K562 (cell line): Measurements from ENCODE around the gene ARHGAP42. TPM values are rescaled to one million over a fixed set of nuclear protein-coding genes. Genes with fewer than 3 reads are reported as not detected.
A peak's percentile ranks its signal among the peaks of the same experiment; 100 is the strongest.

Experiments used
- ATAC-seq: fragments of 200-7000 bp; cut with Tn5 transposase; 3 replicates; pipeline ENCODE4 v1.9.1; 2020; ENCODE audit warnings: moderate library complexity
- BruUV-seq: library from RNA; stranded (reverse); fragments of 400-500 nt; replicated peaks from 2 replicates; lab custom pipeline; 2021; lab: Mats Ljungman, UMichigan
- CTCF ChIA-PET: fragments of 300-600 bp; formaldehyde crosslinking; extraction: SDS; loops from one replicate; lab custom pipeline; 2021; ENCODE audit warnings: low intra/inter-chr PET ratio; lab: Yijun Ruan, JAX
- POLR2A ChIA-PET: fragments of 300-600, 350-650 bp; sonication (Branson Sonifier 250); formaldehyde crosslinking; extraction: SDS; loops from one replicate; lab custom pipeline; 2021; ENCODE audit warnings: antibody characterized with exemption, inconsistent platforms; lab: Yijun Ruan, JAX
- DNase-seq, 4 experiments: peaks; one replicate each; pipeline versions ENCODE4 v3.0.0 to v3.0.0-alpha.2; 2011 to 2018; ENCODE audit warnings: low spot score in 3 of 4, mixed read lengths in 3 of 4; ENCODE audit errors: extremely low read depth in 1 of 4
- FAIRE-seq: peaks from 2 replicates; lab custom pipeline; 2011; peaks lifted over from hg19 to GRCh38; lab: Jason Lieb, UNC
- H2AFZ ChIP-seq: 2 replicates; pipeline ENCODE4 v1.6.0; 2011; ENCODE audit warnings: low read depth, low read length, control low read depth, inconsistent platforms
- H3K27ac ChIP-seq: fragments of 200-600 bp; 3 replicates; pipeline ENCODE4 v1.8.0; 2011; ENCODE audit warnings: low read depth, mild to moderate bottlenecking, control low read depth, inconsistent platforms, low read length, moderate library complexity, mixed read lengths; ENCODE audit errors: extremely low read depth
- H3K27me3 ChIP-seq, 2 experiments: fragments of 300-600 bp in 1 of 2; 2 replicates in 1 of 2; 3 replicates in 1 of 2; pipeline versions ENCODE4 v1.6.0 to v1.8.0; 2011; ENCODE audit warnings: inconsistent platforms in 2 of 2, low read length in 2 of 2, mild to moderate bottlenecking in 1 of 2, mixed read lengths in 1 of 2, moderate library complexity in 1 of 2; ENCODE audit not compliant: control insufficient read depth in 2 of 2, insufficient read depth in 2 of 2
- H3K36me3 ChIP-seq: fragments of 300-600 bp; 3 replicates; pipeline ENCODE4 v1.8.0; 2011; ENCODE audit warnings: mild to moderate bottlenecking, low read length, inconsistent platforms; ENCODE audit not compliant: control insufficient read depth, insufficient read depth
- H3K4me1 ChIP-seq, 2 experiments: fragments of 200-600 bp in 1 of 2; replicated peaks in 1 of 2; 2 replicates in 1 of 2; 3 replicates in 1 of 2; pipeline versions ENCODE4 v1.5.1 to v1.8.0; 2011; ENCODE audit warnings: inconsistent platforms in 2 of 2, low read length in 2 of 2, mild to moderate bottlenecking in 1 of 2, mixed read lengths in 1 of 2, moderate library complexity in 1 of 2; ENCODE audit not compliant: control insufficient read depth in 2 of 2, insufficient read depth in 2 of 2
- H3K4me2 ChIP-seq: 2 replicates; pipeline ENCODE4 v1.6.1; 2011; ENCODE audit warnings: low read length, control low read depth, inconsistent platforms, mixed read lengths; ENCODE audit not compliant: insufficient read depth
- H3K4me3 ChIP-seq: fragments of 200-600 bp; sonication (generic), shearing (Covaris generic); 2 replicates; pipeline ENCODE4 v1.5.1; 2016; ENCODE audit warnings: control low read depth, inconsistent platforms
- H3K79me2 ChIP-seq: fragments of 200-600 bp; 3 replicates; pipeline ENCODE4 v1.8.0; 2011; ENCODE audit warnings: low read length, inconsistent platforms; ENCODE audit not compliant: control insufficient read depth, insufficient read depth
- H3K9ac ChIP-seq, 2 experiments: 2 replicates each; pipeline versions ENCODE4 v1.6.0 to v1.6.1; 2011; ENCODE audit warnings: low read depth in 2 of 2, low read length in 2 of 2, control low read depth in 1 of 2, inconsistent platforms in 1 of 2, mild to moderate bottlenecking in 1 of 2, mixed read lengths in 1 of 2; ENCODE audit not compliant: insufficient read depth in 1 of 2
- H3K9me1 ChIP-seq: one replicate; pipeline ENCODE4 v1.6.0; 2011; ENCODE audit warnings: inconsistent platforms, mild to moderate bottlenecking, low read length, moderate library complexity; ENCODE audit not compliant: control insufficient read depth, insufficient read depth
- H3K9me3 ChIP-seq: replicated peaks from 2 replicates; pipeline ENCODE4 v1.5.1; 2011; ENCODE audit warnings: low read depth, low read length, inconsistent platforms; ENCODE audit not compliant: control insufficient read depth, insufficient read depth
- H4K20me1 ChIP-seq: replicated peaks from 2 replicates; pipeline ENCODE4 v1.6.1; 2011; ENCODE audit warnings: low read length, inconsistent platforms, mixed read lengths; ENCODE audit not compliant: control insufficient read depth, insufficient read depth
- EP400 ChIP-seq: fragments of 450-650 bp; IDR thresholded peaks from 2 replicates; pipeline ENCODE4 v1.6.1; 2017; ENCODE audit warnings: antibody characterized with exemption, mild to moderate bottlenecking, moderate library complexity
- GABPB2 ChIP-seq: fragments of 250-450 bp; sonication (Bioruptor Pico); conservative IDR thresholded peaks from 2 replicates; pipeline ENCODE4 v1.5.1; 2021; ENCODE audit warnings: mild to moderate bottlenecking
- MBD2 ChIP-seq: sonication (generic); IDR thresholded peaks from 2 replicates; pipeline ENCODE4 v1.6.1; 2016; ENCODE audit warnings: low read depth, borderline replicate concordance
- MEF2D ChIP-seq: conservative IDR thresholded peaks from 2 replicates; pipeline ENCODE4 v1.6.1; 2016; ENCODE audit warnings: low read depth, missing genetic modification characterization, missing compliant biosample characterization
- NELFE ChIP-seq: IDR thresholded peaks from 2 replicates; pipeline ENCODE4 v1.6.1; 2011; ENCODE audit warnings: mild to moderate bottlenecking; ENCODE audit not compliant: insufficient read depth, insufficient read length
- PRDM10 ChIP-seq: fragments of 450-650 bp; IDR thresholded peaks from 2 replicates; pipeline ENCODE4 v1.6.1; 2018; ENCODE audit not compliant: partially characterized antibody
- PURB ChIP-seq: sonication (generic); formaldehyde crosslinking; IDR thresholded peaks from 2 replicates; pipeline ENCODE4 v1.9.0; 2021; ENCODE audit warnings: low read depth, mild to moderate bottlenecking, missing genetic modification reagents
- RNF219 ChIP-seq: fragments of 250-450 bp; sonication (Bioruptor Pico); IDR thresholded peaks from 2 replicates; pipeline ENCODE4 v1.5.0; 2022; ENCODE audit warnings: mild to moderate bottlenecking
- ZBTB34 ChIP-seq: fragments of 250-450 bp; sonication (Bioruptor Pico); IDR thresholded peaks from 2 replicates; pipeline ENCODE4 v1.8.0; 2021; ENCODE audit warnings: mild to moderate bottlenecking, moderate library complexity
- ZNF133 ChIP-seq: fragments of 250-450 bp; sonication (Bioruptor Pico); IDR thresholded peaks from 2 replicates; pipeline ENCODE4 v1.4.0; 2020; ENCODE audit warnings: mild to moderate bottlenecking
- ZNF518B ChIP-seq: fragments of 250-450 bp; sonication (Bioruptor Pico); IDR thresholded peaks from 2 replicates; pipeline ENCODE4 v1.5.0; 2021; ENCODE audit warnings: mild to moderate bottlenecking, moderate library complexity
- WGBS: fragments of 100-300 bp; shearing (Covaris generic); methylation state at CpG from one replicate; pipeline ENCODE4 v1.1.6; 2016; ENCODE audit warnings: low coverage, mixed read lengths; ENCODE audit not compliant: insufficient coverage; ENCODE audit errors: missing lambda C conversion rate; 5-methylcytosine and 5-hydroxymethylcytosine counted together
- in situ Hi-C: fragments of 300-500 bp; cut with MboI; formaldehyde crosslinking; loops from 4 replicates; pipeline ENCODE4 v1.15.0; 2018; ENCODE audit warnings: inconsistent platforms, mixed read lengths
- intact Hi-C: fragments of 100-400 bp; cut with micrococcal nuclease; formaldehyde crosslinking; loops from 2 replicates; pipeline ENCODE4 v1.14.2; 2022
- polyA plus RNA-seq, 8 experiments: library from polyadenylated mRNA; depleted of rRNA in 4 of 8; stranded (reverse) in 5 of 8; unstranded in 3 of 8; fragments of >200 nt; fragmentation: Nextera tagmentation in 2 of 8; fragmentation: Illumina TruSeq in 1 of 8; extraction: Ambion mirVana in 2 of 8; extraction: Trizol in 1 of 8; gene quantifications; 2 replicates each; pipeline versions ENCODE4 v1.2.1 to v1.2.3, GENCODE V29; 2011 to 2014; ENCODE audit warnings: inconsistent platforms in 1 of 8, missing spikeins in 1 of 8
- total RNA-seq, 7 experiments: library from RNA; depleted of rRNA in 6 of 7; stranded (reverse); fragments of >200 nt in 6 of 7; fragmentation: Illumina TruSeq in 2 of 7; extraction: Trizol in 2 of 7; gene quantifications; 2 replicates each; pipeline versions ENCODE4 v1.2.1 to v1.2.3, GENCODE V29; 2011 to 2021; ENCODE audit warnings: low replicate concordance in 1 of 7

ARHGAP42 gene
- total and polyA plus RNA-seq, 9 of the 15 experiments (the other 6 are each of a cell fraction or from before 2014, with no cell fraction given): 0.95 to 6.1 (median 2.4) TPM

GRCh38 chr11:100999756-101000155, 312.7 kb downstream of the ARHGAP42 start:
- H3K4me3 ChIP-seq: no peak overlapping the region
- no peak overlapping the region for H3K4me2 ChIP-seq
- H3K27ac ChIP-seq: no peak overlapping the region
- no peaks in the 10 kb centered on the region for H3K36me3 ChIP-seq
- peak; percentile 29 for FAIRE-seq
- no TSS peak for BruUV-seq
- WGBS: 17% methylated on average over 1 of the region's 1 CpG
- no peaks in the 10 kb centered on the region for H3K27me3 ChIP-seq
- in situ Hi-C loops (no loop called here), intact Hi-C loops (no loop called here)
- H3K79me2 ChIP-seq: no peaks in the 10 kb centered on the region
- no peak overlapping the region for H3K9ac ChIP-seq
- ChIA-PET CTCF (no interaction called here), POLR2A (no interaction called here)
- no peaks in the 10 kb centered on the region for H3K9me3 ChIP-seq
- H4K20me1 ChIP-seq: no peaks in the 10 kb centered on the region
- no peaks in the 10 kb centered on the region for H3K4me1 ChIP-seq
- ATAC-seq: no peak
- DNase-seq: no peak
- H2AFZ ChIP-seq: no peak overlapping the region; the same call in 1 of the 2 replicates
- no peaks in the 10 kb centered on the region for H3K9me1 ChIP-seq
- TF ChIP-seq GABPB2 (CRISPR knock-in tag): no peak
- TF ChIP-seq MBD2: no peak
- no peak for TF ChIP-seq NELFE
- TF ChIP-seq RNF219 (CRISPR knock-in tag): no peak
- TF ChIP-seq EP400: no peak
- TF ChIP-seq PURB (CRISPR knock-in tag): no peak
- no peak for TF ChIP-seq ZNF133
- no peak for TF ChIP-seq ZNF518B (CRISPR knock-in tag)
- no peak for TF ChIP-seq PRDM10
- no peak for TF ChIP-seq MEF2D (tag)
- no peak for TF ChIP-seq ZBTB34 (CRISPR knock-in tag)
